Activated CD4-positive, alpha-beta T cell treated with anti-CD3 and anti-CD28 coated beads for 1 hour (primary cell): Measurements from ENCODE around the gene MOV10.

ENCODE experiments used
- DNase-seq: peaks from one replicate; pipeline ENCODE4 v3.0.0-alpha.2; 2020

The MOV10 gene

DNA sequence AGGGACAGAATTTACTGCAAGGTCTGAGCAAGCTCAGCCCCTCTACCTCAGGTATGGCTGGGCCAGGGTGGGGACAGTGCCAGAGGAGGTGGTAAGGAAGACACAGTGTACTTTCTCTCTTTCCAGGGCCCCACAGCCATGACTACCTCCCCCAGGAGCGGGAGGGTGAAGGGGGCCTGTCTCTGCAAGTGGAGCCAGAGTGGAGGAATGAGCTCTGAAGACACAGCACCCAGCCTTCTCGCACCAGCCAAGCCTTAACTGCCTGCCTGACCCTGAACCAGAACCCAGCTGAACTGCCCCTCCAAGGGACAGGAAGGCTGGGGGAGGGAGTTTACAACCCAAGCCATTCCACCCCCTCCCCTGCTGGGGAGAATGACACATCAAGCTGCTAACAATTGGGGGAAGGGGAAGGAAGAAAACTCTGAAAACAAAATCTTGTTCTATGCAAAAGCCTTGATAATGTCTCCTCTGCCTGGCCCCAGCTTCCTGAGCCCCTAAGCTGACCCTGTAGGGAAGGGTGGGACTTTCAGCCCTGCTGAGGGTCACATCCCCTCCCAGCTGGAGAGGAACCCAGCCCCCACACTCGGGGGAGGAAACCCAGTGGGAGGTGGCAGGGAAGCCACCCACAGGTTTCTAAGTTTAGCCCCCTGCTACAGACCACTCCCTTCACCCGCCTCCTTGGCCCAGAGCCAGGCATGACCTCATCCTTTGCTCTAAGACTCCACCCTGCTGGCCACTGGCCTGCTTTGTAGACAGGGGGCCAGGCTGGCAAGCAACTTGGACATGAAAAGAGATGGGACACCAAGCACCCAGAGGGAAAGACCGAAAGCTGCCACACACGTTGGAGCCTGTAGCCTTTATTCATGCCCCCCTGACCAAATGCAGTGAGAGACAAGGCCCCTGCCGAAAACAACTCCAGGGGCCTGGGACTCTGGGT is 26.1 kb downstream of the MOV10 start:
- DNase-seq = peak; percentile 56

GRCh38 chr1:112701227-112702066 is 27.0 kb downstream of the MOV10 start:
- no peak for DNase-seq

GRCh38 chr1:112702067-112702395 is 27.6 kb downstream of the MOV10 start:
- no peak for DNase-seq

DNA sequence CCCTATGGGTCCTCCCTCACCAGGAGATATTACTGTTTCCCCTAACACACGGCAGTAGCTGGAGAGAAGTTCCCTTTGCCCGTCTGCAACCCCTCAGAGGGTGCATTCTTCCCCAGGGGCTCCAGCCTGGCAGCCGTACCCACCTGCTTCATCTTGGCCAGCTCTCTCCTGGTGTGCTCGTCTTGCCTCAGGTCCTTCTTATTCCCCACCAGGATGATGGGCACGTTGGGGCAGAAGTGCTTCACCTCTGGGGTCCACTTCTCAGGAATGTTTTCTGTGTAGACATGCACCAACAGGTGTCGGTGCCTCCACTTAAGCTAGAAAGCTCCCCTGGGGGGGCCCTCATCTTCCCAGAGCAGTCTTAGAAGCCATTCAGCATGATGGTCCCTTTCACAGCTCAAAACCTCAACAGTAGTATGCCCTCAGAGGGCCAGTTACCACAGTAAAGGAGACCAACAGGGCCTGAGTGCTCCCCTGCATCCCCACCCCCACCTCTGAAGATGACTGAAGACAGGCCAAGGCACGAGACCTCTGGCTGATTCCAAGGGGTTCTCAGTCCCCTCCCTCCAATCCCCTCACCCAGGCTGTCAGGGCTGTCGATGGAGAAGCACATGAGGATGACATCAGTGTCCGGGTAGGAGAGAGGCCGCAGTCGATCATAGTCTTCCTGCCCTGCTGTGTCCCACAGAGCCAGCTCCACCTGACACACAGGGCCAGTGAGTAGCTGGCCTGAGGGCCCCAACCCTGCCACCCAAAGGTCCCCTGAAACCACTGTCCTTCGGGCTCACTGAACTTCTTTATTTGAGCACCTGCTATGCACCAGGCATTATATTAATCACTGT is 28.2 kb downstream of the MOV10 start:
- no peak for DNase-seq

DNA sequence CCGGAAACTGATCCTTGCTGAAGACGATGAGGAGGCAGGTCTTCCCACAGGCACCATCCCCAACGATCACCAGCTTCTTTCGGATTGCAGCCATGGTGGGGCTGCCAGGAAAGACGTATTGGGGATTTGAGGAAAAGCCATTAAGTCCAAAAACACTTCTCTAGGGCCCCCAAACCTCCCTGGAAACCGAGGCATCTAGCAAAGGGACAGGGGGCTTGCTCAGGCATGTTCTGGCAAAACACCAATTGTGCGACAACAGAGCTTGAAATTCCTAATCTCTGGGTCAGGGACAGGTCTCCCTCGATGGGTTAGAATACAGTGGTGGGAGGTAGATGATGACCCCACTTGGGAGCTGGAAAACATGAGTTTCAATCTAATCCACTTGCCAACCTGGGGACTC is 29.2 kb downstream of the MOV10 start:
- no peak for DNase-seq

- DNase-seq = no peak
These were observed 30.0 kb downstream of the MOV10 start for GRCh38 chr1:112704391-112704933.

GRCh38 chr1:112704934-112705627 is 30.6 kb downstream of the MOV10 start:
- DNase-seq = no peak

DNA sequence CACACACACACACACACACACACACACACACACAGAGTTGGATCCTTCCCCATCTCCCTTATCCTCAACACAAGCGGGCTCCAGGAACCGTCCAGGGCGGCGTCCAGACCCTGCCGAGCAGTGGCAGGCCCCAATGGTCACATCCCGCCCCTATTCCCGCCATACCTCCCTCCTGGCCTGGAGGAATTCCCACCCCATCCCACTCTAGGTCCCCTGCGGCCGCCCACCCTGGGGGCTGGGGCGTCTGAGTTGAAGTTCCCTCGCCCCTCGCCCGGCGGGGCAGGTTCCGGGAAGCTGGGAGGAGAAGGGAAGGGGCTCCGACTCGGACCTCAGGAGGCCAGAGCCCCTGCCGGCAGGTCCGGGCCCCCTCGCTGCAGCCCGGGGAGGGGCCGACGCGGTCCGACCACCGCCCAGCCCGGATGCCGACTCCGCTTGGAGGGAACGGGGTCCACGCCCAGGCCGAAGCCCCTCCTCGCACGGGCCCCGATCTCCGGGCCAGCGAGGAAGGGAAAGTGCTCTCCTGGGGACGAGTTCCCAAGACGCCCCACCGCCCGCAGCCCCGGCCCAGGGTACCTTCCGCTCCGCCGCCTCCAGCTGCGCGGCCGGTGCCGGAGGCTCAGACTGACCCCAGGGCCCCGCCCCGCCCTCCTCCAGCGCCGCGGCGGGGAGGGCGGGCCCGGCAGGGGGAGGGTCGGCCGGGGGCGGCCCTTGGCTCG is 32.2 kb downstream of the MOV10 start, which contains the start of gene RHOC:
Gene RHOC (minus strand): TSS at position 623 of the 716 bp plus-strand sequence. CDS start 3,328 bp downstream, outside the sequence.
- DNase-seq = no peak

DNA sequence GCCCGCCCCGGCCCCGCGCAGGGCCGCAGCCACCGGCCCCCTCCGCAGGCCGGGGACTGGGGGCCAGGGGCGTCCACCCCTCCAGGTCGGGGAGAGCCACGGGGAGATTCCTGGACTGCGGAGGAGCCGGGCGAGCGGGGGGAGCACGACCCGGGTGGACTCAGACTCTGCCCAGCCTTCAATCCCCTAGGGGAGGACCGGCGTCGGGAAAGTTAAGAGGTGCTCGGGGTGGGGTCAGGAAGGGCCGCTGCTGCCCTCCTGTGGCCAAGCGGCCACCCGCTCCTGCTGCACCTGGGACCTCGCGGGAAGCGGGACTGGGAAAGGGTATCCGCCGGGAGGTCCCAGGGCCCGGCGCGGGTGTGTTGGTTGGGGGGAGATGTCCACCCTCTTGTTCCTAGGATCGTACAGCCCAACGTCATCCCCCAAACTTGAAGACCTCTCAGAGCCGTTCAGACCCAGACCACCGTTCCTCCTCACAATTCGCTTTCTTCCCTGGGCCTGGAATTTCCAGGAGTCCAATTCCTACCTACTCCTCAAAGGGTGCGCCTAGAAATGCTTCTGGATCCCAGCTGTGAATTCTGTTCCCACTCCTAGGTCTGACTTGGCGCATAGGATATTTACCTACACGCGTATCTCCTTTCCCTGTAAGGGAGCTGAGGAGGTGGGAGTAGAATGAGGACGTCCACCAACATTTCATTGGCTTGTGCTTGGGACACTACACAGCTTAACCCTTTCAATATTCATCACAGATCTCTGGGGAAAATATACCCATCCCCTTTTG is 33.0 kb downstream of the MOV10 start:
- DNase-seq = peak; percentile 46

GRCh38 chr1:112708002-112708448 is 33.6 kb downstream of the MOV10 start:
- DNase-seq = no peak

DNA sequence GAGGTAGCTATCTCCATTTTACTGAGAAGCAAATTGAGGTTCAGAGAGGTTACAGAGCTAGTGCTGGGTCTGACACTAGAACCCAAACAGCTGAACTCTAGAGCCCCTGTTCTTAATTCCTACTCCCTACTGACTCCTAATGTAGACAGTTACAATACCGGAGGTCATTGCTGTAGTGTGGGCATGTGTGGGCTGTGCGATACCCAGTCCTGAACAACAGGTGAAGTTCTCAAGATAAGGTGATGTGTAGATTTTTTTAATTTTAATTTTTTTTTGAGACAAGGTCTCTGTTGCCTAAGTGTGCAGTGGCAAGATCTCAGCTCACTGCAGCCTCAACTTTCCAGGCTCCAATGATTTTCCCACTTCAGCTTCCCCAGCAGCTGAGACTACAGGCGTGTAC is 34.0 kb downstream of the MOV10 start:
- DNase-seq = no peak

DNA sequence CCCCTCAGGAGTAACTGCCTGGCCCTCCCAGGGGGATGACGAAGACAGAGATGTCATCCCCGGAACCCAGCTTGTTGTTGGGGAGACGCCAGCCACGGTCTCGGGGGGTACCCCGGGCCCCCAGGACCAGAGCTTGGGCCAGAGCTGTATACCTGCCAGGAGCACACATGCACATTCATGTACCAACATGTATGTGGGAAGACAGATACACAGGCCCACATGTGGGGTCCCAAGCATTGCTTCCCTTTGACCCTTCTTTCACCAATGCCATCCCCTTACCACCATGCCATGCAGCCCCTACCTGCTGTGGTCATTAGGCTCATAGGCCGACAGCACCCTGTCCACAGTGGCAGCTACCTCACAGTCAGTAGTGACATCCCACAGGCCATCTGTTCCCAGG is 35.7 kb downstream of the MOV10 start:
- DNase-seq = no peak

- DNase-seq = no peak
These were observed 36.1 kb downstream of the MOV10 start for GRCh38 chr1:112710586-112710985.

DNA sequence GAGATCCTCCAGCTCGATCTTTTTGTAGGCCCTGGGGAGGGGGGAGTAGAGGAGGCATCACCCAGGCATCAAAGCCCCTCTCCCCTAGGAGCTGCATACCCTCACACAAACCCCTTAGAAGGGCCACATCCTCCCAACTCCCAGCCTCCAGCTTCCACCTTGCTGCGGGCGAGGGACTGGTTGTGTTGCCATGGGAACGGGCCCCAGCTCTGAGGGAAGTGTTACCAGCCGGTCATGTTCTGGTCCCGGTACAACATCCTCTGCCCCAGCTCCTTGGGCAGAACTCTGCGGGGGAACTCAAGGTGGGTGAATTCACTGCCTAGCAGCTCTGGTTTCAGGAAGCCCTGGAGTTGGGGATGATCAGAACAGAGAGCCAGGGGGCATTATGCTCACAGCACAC is 36.6 kb downstream of the MOV10 start:
- DNase-seq = no peak

DNA sequence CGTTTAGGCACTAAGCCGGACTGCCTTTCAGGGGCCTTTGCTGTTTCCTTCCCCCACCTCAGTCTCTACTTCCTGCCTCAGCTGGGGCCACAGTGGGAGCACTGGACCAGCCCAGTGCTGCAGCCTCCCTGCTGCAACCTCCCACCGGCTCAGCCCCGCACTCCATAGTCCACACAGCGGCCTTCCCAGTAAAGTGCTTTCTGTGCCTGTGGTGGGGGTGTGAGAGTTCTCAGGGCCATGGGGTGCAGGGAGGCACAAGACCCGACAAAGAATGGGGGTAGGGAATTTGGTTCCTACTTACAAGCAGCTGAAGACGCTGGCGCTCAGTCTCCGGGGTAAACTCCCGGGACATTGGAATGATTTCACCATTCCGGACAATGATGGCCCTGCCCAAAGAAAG is 37.2 kb downstream of the MOV10 start:
- no peak for DNase-seq

GRCh38 chr1:112712191-112712590 is 37.7 kb downstream of the MOV10 start:
- DNase-seq = no peak

DNA sequence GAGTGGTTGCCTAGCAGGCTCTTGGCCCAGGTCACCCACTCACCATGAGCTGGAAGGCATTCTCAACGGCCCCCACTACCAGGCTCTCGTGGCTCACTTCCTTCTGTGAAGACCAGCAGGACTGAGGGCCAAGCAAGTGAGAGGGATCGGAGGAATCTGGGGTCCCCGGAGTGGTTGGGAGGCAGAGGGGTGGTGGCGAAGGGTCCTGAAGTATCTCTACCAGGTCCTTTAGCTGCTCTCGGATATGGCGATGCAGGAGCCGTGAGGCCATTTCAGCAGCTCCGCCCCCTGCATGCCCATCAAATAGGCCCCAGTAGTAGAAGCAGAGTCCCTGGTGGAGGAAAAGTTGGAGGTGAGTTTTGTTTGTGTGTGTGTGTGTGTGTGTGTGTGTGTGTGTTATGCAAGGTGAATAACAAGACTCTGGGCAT is 38.3 kb downstream of the MOV10 start:
- no peak for DNase-seq

DNA sequence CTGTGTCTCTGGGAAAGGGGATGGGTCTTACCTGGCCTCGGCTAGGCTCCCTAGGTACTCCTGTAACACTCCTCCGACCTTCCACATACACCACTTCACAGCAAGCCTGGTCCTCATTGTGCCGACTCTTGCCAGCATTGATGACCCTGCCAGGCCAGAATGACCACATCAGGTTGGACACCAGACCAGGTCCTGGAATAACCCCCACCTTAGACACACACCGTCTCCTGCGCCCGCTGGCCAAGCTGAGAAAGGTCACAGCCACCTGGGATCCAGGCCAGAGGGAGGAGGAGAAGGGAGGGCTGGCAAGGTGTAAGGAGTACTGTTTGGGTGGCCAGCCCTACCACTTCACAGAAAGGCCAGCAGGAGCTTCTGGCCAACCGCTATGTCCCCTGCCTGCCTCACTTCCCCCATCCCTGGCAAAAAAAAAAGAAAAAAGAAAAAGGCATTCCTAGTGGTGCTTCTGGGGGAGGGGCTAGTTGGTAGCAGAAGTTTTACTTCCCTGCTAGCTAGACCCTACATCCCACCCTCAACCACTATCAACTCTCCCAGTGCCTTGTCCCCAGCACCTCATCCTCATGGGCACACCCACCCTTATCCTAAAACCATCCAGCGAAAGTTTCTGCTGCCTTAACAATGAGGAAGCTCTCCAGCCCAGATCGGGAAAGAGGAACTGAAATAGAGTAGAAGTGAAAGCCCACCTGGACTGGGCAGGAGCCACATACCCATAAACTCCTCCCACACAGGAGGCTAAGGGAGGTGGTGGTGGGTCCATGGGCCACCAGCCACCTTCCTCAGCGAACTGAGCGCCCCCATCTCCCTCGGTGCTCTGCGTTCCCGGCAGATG is 39.2 kb downstream of the MOV10 start:
- no peak for DNase-seq
